Fibroblast of mammary gland (primary cell): ENCODE results near the gene EEF1AKMT1.

Experiments used
- DNase-seq: peaks from one replicate; pipeline ENCODE4 v3.0.0-alpha.2; 2010; ENCODE audit warnings: low read depth
- H3K4me3 ChIP-seq: 2 replicates; pipeline ENCODE4 v1.5.1; 2011; ENCODE audit warnings: low read depth, mild to moderate bottlenecking, low read length, moderate library complexity; ENCODE audit not compliant: control insufficient read depth
- TF ChIP-seq, protein P1 (sequence below): conservative IDR thresholded peaks from 2 replicates; pipeline ENCODE4 v1.5.1; 2011; ENCODE audit warnings: low read depth, low read length, inconsistent platforms; ENCODE audit not compliant: control insufficient read depth, insufficient read depth

The EEF1AKMT1 gene

DNA sequence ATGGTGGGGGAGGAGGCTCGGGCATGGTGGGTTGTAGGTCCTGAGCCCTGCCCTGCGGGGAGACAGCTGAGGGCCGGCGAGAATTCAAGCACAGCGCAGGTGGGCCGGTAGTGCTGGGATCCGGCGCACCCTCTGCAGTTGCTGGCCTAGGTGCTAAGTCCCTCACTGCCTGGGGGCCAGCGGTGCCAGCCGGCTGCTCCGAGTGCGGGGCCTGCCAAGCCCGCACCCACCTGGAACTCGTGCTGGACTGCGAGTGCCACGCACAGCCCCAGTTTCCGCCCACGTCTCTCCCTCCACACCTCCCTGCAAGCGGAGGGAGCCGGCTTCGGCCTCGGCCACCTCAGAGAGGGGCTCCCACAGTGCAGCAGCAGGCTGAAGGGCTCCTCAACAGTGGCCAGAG is 33.7 kb downstream of the EEF1AKMT1 start:
- no peak overlapping the region for H3K4me3 ChIP-seq
- DNase-seq, result no peak
- TF ChIP-seq, protein P1, sequence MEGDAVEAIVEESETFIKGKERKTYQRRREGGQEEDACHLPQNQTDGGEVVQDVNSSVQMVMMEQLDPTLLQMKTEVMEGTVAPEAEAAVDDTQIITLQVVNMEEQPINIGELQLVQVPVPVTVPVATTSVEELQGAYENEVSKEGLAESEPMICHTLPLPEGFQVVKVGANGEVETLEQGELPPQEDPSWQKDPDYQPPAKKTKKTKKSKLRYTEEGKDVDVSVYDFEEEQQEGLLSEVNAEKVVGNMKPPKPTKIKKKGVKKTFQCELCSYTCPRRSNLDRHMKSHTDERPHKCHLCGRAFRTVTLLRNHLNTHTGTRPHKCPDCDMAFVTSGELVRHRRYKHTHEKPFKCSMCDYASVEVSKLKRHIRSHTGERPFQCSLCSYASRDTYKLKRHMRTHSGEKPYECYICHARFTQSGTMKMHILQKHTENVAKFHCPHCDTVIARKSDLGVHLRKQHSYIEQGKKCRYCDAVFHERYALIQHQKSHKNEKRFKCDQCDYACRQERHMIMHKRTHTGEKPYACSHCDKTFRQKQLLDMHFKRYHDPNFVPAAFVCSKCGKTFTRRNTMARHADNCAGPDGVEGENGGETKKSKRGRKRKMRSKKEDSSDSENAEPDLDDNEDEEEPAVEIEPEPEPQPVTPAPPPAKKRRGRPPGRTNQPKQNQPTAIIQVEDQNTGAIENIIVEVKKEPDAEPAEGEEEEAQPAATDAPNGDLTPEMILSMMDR, result no peak

GRCh38 chr13:20738616-20739015 is 35.1 kb downstream of the EEF1AKMT1 start:
- no peak for DNase-seq
- TF ChIP-seq, protein P1, result no peak
- no peak overlapping the region for H3K4me3 ChIP-seq

DNA sequence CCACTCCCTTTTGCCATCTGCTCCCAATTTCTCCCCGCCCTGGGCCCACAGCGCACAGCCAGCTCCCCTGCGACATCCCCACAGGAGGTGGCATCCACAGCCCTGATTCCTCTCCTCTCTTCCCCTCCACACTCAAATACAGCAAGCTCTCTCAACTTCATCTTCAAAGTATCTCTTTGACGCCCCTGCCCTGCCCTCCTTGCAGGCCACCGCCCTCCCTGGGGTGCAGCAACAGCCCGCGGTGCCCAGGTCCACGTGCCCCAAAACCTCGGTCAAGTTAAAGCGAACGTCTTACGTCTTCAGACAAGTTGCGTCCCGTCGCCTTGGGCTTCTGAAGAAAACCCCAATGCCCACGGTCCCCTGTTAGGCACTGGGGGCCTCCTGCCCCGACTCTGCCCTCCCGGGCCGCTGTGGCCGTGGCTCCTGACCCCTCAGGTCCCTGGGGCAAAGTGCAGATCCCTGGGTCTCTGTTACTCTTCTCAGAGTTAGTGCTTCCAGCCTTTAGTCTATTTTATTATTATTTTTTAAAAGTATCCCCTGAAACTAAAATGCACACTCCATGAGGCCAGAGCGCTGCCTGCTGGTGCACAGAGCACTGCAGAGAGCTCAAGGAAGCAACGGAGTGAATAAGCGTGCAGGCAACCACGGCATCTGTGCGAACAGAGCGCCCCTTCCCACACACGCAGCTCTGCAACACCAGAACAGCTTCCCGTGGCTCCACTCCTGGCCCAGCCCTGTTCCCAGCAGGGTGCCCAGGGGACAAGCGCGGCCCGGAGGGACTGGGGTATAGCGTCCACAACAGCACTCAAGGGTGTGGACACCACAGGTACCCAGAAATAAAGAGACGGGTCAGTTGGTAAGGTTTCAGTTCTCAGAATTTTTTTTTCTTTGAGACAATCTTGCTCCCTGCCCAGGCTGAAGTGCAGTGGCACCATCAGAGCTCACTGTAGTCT is 43.9 kb downstream of the EEF1AKMT1 start:
- TF ChIP-seq, protein P1, result no peak
- DNase-seq, result no peak
- H3K4me3 ChIP-seq, result no peak overlapping the region

- TF ChIP-seq, protein P1, result no peak
- H3K4me3 ChIP-seq, result no peak overlapping the region
- DNase-seq, result peak; percentile 31
These were observed 45.0 kb downstream of the EEF1AKMT1 start for GRCh38 chr13:20728579-20729311.

DNA sequence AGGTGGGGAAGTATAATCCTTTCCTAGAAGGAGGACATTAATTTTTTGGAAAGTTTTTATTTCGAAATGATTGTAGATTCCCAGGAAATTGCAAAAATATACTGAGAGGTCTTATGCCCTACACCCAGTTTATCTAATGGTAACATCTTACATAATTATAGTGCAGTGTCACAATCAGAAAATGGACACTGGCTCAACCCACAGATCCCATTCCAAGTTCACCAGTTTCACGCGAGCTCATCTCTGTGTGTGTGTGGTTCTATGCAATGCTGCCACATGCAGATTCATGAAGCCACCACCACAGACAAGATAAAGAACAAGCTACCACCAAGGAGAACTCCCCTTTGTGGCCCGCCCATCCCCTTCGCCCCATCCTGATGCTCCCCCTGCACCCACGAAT is 45.9 kb downstream of the EEF1AKMT1 start:
- DNase-seq, result no peak
- TF ChIP-seq, protein P1, result no peak
- H3K4me3 ChIP-seq, result no peak overlapping the region

- TF ChIP-seq, protein P1, result no peak
- peak overlapping the region; percentile 27 for H3K4me3 ChIP-seq
- DNase-seq, result peak; percentile 64
These were observed 52.1 kb downstream of the EEF1AKMT1 start for GRCh38 chr13:20721454-20722357.
